NCI-H748 (cell line): Measurements from ENCODE around the gene ITPR3.

Experiments used
- DNase-seq: peaks from one replicate; lab custom pipeline; 2025; ENCODE audit not compliant: unreplicated experiment; lab: John Stamatoyannopoulos, UW

Gene ITPR3

GRCh38 chr6:33727932-33728331 lies 106.8 kb downstream of the ITPR3 start:
- DNase-seq: no peak

- DNase-seq: no peak
Observed at GRCh38 chr6:33728438-33728837, 107.3 kb downstream of the ITPR3 start.

GRCh38 chr6:33729059-33729458 lies 107.9 kb downstream of the ITPR3 start:
- no peak for DNase-seq

GRCh38 chr6:33730611-33731010 lies 109.5 kb downstream of the ITPR3 start:
- no peak for DNase-seq

DNA sequence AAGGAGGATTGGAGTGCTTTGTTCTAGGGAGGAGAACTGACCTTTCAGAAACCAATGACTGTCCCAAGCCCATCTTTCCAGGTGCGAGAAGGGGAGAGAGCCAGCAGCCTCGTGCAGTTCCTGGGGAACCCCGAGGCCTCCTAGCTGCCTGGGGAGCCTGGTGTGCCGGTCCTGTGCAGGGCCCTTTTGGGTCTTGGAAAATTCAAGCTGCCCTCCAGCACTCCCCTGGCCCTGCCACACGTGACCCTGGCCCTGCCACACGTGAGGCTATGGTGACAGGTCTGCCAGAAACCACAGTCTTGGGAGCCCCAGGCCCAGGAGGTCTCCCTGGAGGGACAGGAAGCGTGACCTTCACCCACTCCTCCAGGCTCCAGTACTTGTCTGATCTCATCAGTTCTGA lies 109.9 kb downstream of the ITPR3 start:
- no peak for DNase-seq

GRCh38 chr6:33731751-33732282 lies 110.7 kb downstream of the ITPR3 start:
- no peak for DNase-seq

DNA sequence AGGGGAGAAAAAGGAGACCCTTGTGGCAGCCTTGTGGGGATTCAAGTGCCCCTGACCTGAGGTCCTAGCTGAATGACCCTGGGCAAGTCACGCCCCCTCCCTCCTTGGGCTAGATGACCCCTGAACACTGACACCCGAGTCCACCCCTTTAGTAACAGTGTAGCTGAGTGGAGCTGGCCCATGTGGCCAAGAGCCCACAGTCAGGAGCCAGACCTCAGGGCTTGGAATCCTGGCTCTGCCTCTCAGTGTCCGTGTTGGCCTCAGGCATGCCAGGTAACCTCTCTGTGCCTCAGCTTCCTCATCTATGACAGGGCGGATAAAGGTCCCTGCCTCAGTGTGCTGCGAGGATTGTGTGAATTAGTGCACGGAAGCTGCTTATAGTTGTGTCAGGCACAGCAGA lies 111.3 kb downstream of the ITPR3 start:
- no peak for DNase-seq

DNA sequence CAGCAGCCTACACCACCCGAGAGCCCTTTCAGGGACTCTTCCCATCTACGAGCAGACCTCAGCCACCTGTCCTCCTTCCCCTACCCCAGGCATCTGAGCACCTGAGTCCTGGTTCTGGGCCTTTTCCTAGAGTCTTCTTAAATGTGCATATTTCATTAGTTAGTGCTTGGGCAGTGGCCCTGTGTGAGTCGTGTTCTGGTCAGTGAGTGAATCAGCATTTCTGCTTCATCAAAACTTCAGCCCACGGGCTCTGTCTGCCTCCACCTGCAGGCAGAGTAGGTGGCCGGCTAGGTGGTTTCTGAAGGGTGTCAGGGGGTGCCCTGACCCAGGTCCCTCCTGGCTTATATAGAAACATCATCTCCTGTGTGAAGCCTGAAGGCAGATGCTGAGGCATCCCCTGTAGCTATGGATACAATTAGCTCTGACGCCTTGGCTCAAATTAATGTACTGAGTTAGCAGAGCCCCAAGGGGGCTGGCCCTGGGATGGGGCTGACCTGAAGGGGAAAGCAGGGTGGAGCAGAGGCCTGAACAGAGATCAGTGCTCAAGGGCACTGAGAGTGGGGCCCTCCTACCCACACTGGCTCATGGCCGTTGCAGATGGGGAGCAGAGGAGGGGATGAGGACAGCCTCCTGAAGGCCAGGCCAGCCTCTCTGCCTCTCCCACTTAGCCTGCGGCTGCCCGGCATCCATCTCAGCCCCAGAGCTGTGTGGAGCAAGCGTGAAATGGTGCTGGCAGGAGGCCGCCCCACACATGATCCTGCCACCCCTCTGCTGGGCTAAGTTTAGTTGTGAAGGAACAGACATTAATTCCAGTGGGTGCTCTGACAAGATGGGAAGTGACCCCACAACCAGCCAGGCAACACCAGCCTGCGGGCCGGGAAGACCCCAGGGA lies 111.9 kb downstream of the ITPR3 start:
- DNase-seq: no peak

DNA sequence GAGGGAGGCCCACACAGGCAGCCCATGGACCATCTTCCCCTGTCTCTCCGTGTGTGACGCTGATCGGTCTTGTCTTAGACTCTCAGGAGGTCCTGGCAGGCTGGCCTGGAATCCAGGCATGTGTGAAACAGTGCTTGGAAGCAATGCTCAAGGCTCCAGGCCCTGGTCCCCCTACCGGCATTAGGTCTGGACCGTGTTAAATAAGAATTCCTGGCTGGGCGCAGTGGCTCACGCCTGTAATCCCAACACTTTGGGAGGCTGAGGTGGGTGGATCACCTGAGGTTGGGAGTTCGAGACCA lies 112.5 kb downstream of the ITPR3 start:
- DNase-seq: no peak

DNA sequence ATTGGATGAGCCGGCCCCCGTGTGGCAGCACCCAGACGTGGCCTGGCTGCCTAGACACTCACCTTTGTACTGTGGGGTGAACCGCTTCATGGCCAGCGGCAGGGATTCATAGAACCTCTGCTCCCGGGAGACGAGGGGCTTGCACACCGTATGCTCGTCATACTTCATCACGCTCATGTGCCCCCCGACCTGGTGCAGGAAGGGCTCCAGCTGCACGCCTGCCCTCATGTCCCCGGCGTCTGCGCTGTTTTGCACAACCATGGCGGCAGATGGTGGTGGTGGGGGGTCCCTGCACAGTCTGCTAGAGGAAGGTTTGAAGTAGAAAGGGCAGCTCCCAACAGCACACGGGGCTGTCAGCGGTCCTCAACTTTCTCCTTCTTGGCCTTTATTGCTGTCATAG lies 114.1 kb downstream of the ITPR3 start:
- no peak for DNase-seq

DNA sequence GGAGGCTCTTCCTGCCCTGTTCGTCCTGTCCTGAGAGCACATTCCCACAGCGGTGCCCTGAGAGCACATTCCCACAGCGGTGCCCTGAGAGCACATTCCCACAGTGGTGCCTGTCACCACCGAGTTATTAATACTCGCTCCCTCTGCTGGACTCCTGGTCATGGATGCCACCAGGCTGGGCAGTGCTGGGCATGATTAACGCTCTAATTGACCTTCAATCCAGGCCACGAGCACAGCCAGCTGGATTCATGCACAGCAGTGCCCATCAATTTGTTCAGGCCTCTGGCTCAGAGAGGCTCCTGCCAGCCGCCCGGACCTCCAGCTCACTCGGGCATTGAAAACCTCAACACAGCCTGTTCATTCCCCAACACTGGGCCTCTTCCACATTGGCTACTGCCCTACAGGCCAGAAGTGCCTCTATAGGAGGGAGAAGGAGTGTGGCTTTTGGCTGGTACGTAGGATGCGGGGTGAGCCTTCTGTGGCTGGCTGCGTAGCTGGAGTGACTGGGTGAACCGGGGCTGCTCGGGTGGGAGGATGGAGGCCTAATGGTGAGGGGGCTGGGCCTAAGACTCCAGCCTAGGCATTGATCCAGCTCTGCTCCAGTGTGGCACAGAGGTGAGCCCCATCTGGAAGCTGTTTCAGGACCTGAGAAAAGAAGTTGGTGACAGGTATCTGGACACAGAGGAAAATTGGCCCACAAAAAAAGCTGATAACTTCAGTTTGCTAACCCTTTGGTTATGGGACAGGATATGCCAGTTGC lies 116.3 kb downstream of the ITPR3 start:
- no peak for DNase-seq

DNA sequence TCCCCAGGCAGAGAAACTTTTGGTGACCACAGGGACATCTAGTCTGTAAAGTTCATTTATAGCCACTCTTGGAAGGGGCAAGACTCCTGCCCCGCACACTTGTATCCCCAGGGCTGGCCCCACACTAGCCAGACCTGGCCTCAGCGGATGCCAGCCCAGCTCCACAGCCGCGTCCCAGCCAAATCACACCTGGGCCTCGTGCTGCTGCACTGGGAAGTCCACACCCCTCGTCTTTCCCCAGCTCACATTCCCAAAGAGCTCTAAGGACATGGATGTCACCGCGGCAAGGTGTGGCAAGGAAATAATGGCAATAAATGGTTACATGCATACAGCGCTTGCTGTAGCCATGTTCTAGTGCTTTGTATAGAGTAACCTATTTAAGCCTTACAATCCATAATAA lies 117.0 kb downstream of the ITPR3 start:
- DNase-seq: no peak

DNA sequence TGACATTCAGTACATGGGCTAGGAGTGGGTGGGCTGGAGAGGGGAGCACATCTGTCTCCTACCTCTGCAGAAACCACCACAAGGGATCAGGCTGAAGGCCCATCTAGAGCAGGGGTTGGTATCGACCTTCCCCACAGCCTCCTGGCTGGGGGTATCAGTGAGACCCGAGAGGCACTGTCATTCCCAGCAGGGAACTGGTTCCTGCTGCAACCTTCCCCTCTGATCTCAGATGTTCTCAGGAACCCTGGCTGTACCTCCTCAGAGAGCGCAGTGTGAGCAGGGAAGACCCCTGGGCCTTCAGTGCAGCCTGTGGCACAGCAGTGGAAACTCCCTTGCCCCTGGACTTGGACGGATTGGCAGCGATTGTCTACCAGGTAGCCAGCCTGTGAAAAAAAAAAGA lies 117.8 kb downstream of the ITPR3 start:
- no peak for DNase-seq

GRCh38 chr6:33739571-33739970 lies 118.4 kb downstream of the ITPR3 start:
- no peak for DNase-seq

GRCh38 chr6:33740204-33740608 lies 119.1 kb downstream of the ITPR3 start:
- no peak for DNase-seq

GRCh38 chr6:33740794-33741193 lies 119.7 kb downstream of the ITPR3 start:
- DNase-seq: no peak

DNA sequence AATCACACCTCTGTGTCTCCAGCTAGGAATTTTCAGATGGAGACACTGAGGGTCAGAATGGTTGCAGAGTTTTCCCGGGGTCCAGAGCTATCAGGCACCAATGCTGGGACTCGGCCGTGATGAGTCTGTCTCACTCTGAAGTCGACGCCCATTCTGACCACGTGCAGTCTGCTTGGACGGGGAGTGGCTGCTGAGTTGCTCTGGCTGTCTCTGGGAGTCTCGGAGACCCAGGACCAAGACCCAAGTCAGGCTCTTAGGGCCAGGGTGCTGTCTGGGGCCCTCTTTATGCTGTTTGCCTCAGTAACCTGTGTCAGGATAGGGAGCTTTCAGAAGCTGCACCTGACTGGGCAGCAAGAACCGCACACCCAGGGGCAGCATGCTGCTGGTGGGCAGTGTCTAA lies 121.0 kb downstream of the ITPR3 start:
- DNase-seq: peak; percentile 13

DNA sequence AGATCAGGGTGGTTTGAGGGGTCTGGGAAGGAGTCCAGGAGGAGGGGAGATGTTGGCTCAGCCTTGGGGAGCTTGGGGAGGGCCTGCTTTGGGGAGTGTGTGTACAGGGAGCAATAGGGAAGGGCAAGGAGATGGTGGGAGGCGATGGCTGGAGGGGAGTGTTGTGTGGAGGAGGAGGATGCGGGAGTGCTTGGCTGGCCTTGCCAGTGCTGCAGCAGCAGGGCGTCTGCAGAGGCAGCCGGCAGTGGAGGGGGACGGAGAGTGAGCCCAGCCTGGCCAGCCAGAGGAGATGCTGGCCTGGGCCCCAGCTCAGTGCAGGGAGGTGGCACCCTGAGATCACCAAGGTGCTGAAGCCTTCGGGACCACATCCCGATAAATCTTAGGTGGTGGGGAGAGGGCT lies 121.7 kb downstream of the ITPR3 start:
- DNase-seq: no peak

- DNase-seq: peak; percentile 81
Observed at GRCh38 chr6:33744001-33744848, 123.1 kb downstream of the ITPR3 start.

DNA sequence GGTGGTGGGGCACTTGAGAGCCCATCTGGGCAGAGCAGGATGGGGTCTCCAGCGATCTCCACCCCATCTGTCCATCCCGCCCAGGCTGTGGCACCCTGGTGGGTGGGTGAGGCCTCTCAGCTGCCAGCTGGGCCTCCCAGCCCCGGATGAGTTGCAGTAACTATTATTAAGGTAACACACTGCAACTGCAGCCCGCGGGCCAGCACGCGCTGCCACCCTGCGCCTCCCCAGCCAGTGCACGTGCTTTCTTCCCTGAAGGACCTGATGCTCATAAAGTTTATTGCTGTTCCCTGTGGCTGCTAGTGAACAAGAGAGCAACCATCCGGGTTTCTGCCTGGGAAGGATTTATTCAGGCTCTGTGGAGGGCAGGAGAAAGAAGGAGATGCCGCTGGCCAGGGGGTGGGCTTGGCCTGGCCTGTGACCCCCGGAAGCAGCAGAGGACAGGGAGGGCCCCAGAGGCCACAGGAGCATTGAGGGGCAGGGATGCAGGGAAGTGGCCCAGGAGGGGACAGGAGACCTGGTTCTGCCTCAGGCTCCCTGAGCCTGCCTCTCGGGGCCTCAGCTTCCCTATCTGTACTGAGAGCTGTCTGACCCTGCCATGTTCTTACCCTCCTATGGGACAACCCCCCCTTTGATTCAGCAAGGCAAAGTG lies 123.9 kb downstream of the ITPR3 start:
- DNase-seq: peak; percentile 34

DNA sequence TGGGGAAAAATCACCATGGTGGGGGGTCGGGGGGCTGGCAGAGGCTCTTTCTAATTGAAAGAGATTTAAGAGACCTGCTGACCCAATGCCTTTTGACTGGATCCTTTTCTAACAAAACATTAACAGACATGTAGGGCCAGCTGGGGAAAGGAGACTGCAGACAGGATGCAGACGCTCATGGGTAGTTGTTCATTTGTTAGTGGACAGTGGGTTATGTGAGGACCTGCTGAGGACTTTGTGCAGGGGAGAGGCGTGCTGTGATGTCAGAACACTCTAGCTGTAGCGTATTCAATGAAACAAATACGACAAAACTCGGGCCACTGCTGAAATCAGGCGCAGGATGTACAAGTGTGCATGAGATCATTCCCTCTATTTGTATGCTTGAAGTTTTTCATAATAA lies 124.4 kb downstream of the ITPR3 start:
- no peak for DNase-seq
